Measurements from ENCODE around the gene MLF2.
"Not testable (repeated sequence)": the region's sequence is repeated elsewhere in the genome, so short reads cannot be mapped to it uniquely, and the experiment has no call there.

Gene MLF2

DNA sequence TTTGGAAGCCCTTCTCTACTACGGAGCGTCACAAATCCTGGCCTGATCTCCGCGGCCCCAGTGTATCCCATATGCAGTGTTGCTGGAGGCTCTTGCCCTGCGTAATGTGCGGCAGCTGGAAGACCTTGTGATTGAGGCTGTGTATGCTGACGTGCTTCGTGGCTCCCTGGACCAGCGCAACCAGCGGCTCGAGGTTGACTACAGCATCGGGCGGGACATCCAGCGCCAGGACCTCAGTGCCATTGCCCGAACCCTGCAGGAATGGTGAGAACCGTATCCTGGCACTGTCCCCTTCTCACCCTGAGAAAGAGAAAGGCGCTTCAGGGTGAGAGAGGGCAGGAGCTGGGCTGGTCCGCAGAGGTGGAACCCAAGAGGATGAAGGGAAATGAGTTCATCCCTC lies 23.8 kb downstream of the MLF2 start:
- DNase-seq, result no peak

DNA sequence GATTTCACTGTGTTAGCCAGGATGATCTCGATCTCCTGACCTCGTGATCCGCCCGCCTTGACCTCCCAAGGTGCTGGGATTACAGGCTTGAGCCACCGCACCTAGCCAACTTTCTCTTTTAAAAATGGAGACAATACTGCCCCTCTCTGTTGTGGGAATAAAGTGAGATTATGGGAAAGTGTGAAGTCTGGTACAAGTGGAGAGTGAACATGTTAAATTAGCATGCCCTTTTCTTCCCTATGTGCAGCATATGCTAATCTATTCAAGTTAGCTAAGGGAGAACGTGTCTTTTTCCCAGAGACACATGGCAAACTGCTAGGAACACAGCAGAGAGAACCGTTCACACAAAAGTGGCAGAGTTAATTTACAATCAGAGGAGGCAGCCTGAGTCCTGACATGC lies 27.6 kb downstream of the MLF2 start:
- DNase-seq, result no peak

DNA sequence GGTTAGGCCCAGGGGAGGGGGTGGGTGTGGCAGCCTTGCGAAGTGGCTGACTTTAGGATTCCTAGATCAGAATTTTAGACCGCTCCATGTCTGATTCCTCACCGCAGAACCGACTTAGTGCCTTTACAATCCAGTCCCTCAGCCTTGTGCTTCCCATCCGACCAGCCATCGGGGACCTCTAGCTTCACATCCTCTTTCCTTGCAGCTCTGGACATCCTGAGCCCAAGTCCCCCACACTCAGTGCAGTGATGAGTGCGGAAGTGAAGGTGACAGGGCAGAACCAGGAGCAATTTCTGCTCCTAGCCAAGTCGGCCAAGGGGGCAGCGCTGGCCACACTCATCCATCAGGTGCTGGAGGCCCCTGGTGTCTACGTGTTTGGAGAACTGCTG lies 28.5 kb downstream of the MLF2 start:
- DNase-seq, result no peak

DNA sequence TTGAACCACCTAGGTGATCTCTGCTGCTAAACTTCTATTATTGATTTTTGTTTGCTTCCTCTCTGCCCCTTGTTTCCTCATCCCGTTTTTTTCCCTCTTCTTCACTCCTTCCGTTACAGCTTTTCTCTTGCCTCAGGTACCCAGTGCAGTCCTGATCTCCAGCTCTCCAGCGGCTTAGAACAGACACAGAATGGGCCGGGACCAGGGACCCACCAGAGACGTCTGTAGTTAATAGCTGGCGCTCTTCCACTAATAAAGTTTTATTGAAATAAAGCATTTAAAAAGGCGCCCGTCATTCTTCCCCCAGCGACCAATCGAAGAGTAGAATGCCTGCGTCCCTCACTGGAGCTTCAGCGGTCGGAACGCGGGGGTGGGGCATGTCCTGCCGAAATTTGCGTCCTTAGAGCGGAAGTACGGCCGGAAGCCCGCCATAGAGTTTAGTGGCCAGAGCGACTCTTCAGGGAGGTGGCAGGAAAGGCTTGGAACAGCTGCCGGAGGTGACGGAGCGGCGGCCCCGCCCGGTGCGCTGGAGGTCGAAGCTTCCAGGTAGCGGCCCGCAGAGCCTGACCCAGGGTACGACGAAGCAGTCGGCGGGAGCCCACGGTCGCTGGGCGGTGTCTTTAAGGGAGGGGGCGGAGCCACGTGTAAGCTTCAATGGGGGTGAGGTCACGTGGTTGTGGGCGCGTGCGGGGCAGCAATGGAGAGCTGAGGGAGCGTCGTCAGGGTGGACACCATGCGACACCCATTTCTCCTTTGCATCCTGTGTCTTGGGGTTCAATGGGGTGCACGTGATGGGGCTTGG lies 29.1 kb downstream of the MLF2 start, which contains the start of gene COPS7A:
Gene COPS7A, plus strand, starts transcription at position 440 of the 802 bp plus-strand sequence. CDS start 611 bp downstream, outside the sequence.
- peak; percentile 89 to 94 for DNase-seq

DNA sequence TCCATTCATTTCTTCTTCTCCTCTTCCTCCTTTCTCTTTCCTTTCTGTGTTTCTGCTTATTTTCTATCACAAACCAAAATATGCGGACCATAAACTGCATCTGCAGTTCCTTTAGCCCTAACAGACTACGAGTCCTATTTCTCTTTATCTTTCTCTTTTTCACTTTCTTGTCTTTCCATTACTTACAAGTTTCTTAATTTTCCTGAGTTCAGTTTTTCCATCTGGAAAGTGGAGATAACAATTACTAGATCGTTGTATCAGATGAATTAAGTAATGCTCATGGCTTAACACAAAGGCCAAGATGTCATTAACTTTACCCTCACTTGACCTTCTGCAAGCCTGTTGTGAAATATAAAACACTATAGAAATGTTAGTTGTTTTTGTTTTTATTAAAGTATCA lies 30.1 kb downstream of the MLF2 start:
- no peak for DNase-seq

DNA sequence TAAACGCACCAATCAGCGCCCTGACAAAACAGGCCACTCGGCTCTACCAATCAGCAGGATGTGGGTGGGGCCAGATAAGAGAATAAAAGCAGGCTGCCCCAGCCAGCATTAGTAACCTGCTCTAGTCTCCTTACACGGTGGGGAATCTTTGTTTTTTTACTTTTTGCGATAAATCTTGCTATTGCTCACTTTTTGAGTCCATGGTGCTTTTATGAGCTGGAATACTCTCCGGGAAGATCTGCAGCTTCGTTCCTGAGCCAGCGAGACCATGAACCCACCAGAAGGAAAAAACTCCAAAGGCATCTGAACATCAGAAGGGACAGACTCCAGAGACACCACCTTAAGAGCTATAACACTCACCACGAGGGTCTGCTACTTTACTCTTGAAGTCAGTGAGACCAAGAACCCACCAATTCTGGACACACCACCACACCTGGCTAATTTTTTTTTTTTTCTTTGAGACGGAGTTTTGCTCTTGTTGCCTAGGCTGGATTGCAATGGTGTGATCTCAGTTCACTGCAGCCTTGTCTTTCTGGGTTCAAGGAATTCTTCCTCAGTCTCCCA lies 36.0 kb downstream of the MLF2 start:
- no peak for DNase-seq

DNA sequence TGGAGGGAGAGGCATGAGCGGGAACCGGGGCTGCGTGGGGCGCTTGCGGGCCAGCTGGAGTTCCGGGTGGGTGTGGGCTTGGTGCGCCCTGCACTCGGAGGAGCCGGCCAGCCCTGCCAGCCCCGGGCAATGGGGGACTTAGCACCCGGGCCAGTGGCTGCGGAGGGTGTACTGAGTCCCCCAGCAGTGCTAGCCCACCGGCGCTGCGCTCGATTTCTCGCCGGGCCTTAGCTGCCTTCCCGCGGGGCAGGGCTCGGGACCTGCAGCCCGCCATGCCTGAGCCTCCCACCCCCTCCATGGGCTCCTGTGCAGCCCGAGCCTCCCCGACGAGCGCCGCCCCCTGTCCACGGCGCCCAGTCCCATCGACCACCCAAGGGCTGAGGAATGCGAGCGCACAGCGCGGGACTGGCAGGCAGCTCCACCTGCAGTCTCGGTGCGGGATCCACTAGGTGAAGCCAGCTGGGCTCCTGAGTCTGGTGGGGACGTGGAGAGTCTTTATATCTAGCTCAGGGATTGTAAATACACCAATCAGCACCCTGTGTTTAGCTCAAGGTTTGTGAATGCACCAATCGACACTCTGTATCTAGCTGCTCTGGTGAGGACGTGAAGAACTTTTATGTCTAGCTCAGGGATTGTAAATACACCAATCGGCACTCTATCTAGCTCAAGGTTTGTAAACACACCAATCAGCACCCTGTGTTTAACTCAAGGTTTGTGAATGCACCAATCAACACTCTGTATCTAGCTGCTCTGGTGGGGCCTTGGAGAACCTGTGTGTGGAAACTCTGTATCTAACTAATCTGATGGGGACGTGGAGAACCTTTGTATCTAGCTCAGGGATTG lies 36.7 kb downstream of the MLF2 start:
- DNase-seq, result not testable (repeated sequence)

DNA sequence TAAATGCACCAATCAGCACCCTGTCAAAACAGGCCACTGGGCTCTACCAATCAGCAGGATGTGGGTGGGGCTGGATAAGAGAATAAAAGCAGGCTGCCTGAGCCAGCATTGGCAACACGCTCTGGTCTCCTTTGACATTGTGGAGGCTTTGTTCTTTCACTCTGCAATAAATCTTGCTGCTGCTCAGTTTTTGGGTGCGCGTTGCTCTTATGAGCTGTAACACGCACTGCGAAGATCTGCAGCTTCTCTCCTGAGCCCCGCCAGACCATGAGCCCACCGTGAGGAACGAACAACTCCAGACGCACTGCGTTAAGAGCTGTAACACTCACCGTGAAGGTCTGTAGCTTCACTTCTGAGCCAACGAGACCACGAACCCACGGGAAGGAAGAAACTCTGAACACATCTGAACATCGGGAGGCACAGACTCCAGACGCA lies 44.0 kb downstream of the MLF2 start:
- DNase-seq, result no peak

DNA sequence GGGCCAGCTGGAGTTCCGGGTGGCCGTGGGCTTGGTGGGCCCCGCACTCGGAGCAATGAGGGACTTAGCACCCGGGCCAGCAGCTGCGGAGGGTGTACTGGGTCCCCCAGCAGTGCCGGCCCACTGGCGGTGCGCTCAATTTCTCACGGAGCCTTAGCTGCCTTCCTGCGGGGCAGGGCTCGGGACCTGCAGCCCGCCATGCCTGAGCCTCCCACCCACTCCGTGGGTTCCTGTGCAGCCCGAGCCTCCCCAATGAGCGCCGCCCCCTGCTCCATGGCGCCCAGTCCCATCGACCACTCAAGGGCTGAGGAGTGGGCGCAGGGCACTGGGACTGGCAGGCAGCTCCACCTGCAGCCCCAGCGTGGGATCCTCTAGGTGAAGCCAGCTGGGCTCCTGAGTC lies 44.6 kb downstream of the MLF2 start:
- not testable (repeated sequence) for DNase-seq

DNA sequence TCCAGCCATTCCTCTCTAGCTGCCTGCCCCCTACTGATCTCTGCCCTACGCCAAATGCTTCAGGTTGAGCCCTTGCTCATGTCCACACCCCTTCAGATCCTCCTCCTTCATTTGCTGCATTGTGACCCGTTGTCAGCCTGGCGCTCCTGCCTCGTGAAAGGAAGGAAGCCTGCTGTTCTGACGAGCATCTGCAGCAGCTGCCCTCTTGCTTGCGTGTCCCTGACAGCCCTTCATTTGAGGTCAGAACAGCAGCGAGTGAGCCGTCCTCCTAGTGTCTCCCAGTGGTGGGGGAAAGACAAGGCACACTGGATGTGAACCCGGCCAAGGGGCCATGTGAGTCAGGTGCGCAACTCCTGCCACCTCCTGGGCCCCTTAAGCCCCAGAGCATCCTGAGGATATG lies 49.3 kb downstream of the MLF2 start:
- no peak for DNase-seq

DNA sequence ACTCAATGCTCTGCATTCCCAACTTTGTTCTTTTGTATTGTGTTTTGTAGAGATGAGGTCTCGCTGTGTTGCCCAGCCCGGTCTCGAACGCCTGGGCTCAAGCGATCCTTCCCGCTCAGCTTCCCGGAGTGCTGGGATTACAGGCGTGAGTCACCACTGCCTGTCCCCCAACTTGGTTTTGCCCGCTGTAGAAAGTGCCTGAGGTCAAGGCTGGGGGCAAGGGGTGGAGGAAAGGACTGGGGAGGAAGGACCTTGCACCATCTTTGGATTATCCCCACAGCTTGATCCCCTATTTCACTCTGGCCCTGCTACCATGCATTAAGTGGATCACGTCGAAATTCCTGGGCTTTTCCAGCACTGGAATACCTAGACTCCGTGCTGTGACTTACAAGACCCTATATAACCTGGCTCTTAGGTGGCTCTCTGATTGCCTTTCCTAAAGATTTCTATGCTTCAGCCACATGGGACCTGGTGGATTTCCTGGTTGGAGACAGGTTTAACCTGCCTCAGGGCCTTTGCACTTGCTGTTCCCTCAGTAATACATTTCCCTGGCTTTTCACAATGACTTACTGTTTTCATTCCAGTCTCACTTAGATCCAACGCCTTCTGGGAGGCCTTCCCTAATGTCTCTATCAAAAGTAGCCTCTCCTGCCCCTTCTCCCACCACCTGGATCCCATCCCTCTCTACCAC lies 51.7 kb downstream of the MLF2 start:
- no peak for DNase-seq

DNA sequence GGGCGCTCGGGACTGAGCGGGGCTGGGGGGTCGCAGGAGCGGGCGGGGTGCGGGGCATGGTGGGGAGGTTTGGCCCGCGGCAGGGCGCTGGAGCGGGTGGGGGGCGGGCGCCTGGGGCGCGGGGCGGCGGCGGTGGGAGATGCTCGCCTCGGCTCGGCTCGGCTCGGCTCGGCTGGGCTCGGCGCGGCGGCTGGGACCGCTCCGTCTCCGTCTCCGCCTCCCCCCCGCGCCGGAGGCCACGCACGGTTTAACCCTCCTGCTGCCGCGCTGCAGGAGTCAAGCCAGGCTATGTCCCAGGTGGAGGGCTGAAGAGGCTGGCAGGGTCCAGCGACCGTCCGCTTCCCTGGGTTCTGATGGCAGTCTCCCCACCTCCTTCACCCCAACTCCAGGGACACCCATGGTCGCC lies 52.3 kb downstream of the MLF2 start, which contains the start of gene PIANP:
Gene PIANP, minus strand, starts transcription at position 170 of the 406 bp plus-strand sequence. CDS start 2,754 bp downstream, outside the sequence.
- DNase-seq, result peak; percentile 25 to 39

DNA sequence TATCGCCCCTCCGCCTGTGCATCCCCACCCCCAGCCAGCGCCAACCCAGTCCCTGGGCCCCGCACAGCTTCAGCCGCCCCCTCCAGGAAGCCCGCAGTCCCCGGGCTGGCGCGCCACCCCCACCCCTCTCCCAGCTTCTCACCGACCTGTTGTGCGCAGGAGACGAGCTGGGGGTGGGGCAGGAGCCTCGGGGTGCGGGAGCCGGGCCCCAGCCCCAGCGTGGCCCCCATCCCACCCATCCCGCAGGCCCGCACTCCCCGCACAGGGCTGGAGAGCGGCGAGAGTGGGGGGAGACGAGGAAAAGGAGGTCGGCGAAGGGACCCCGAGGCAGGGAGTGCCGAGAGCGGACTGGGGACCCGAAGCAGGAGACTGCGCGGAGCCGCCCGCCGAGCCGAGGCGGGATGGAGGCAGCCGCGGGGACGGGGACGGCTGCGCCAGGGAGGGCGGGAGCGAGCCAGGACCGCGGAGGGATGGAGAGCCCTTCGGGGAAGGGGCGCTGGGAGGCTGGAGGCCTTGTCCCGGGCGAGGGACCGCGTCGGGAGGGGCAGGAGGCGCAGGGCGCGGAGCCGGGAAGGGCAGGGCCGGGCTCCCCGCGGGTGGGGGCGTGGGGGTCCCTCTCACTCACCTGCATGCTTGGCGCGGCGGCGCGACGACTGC lies 52.8 kb downstream of the MLF2 start:
- no peak for DNase-seq

DNA sequence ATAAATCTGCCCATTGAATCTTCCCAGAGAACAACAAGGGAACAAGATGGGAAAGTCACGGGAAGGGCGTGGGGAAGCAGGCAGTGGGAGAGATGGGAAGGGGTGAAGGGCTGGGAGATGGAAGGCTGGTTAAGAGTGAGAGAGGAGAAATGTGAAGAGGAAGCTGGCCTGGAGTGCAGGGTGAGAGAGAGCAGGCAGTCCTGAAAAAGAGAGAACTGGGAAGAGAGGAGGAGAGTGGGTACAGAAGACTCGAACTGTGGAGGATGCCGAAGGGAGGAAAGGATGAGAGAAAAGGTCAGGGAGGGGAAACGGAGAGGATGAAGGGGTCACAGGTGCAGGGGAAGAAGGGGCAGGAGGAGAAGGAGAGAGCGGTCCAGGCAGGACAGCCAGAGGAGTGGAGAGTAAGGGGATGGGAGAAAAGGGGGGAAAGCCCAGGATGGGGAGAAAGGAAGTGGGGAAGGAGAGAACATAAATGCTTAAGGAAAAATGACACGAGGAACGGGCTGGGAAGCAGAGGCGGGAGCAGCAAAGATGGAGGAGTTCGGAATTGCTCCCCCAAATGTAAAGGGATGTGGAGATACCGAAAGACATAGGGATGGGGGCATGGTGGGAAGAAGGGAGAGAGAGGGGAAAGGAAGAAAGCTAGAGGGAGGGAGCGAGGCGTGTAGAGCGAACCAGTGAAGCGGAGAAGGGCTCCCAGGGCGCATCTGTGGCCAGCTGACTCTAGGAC lies 53.5 kb downstream of the MLF2 start:
- DNase-seq, result no peak

DNA sequence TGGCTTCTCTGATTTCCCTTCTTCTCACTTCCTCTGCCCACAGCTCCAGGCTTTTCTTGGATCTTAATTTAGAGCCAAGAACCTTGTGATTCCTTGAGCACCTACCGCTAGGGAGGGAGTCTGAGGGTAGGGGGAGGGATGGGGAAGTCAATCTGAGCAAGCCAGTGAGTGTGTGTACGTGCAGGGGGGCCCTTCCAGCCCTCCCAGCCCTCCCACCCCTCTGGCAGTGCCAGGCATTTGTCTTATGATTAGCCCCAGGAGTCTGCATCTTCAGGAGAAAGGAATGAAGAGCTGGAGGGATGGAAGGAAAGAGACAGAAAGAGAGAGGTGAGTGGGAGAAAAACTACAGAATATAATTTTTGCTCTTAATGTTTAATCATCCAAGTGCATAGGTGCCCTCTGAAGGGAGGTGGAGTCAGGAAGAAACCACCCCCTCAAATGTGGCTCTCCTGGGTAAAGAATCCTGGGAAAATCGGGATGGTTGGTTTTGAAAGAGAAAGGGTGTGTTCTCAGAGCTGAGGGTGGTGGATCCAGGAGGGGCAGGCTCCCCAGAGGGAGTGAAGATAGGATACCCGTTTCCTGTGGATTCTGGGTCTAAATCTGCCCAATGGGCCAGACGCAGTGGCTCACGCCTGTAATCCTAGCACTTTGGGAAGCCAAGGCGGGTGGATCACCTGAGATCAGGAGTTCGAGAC lies 54.4 kb downstream of the MLF2 start:
- no peak for DNase-seq
